Stimulated activated naive CD8-positive, alpha-beta T cell treated with anti-CD3 and anti-CD28 coated beads, Interleukin-15, Interleukin-2, amounts not matched to agents 100 U/mL and 50 U/mL, for 24 hours (primary cell): ENCODE data around the gene TEAD4.

Experiments
- ATAC-seq: fragments of 150-1000 bp; cut with Tn5 transposase; one replicate; pipeline ENCODE4 v1.10.0; 2021
- DNase-seq: peaks from one replicate; pipeline ENCODE4 v3.0.0; 2021

The TEAD4 gene

GRCh38 chr12:3032770-3033538 lies 73.8 kb downstream of the TEAD4 start:
- ATAC-seq, result no peak
- no peak for DNase-seq

GRCh38 chr12:3033539-3033867 lies 74.3 kb downstream of the TEAD4 start:
- ATAC-seq (no peak), DNase-seq (no peak)

- DNase-seq, result peak; percentile 61
Measured at GRCh38 chr12:3034067-3034750, 75.0 kb downstream of the TEAD4 start.

GRCh38 chr12:3035171-3035570 lies 76.0 kb downstream of the TEAD4 start:
- ATAC-seq (no peak), DNase-seq (no peak)

More at GRCh38 chr12:3034067-3034750, 75.0 kb downstream of the TEAD4 start:
- ATAC-seq, result peak; percentile 65

- DNase-seq (no peak), ATAC-seq (no peak)
Measured at GRCh38 chr12:3035815-3036702, 76.9 kb downstream of the TEAD4 start.

GRCh38 chr12:3036901-3037600 lies 77.9 kb downstream of the TEAD4 start:
- no peak for DNase-seq
- no peak for ATAC-seq

GRCh38 chr12:3038166-3038565 lies 79.0 kb downstream of the TEAD4 start:
- no peak for DNase-seq
- no peak for ATAC-seq

GRCh38 chr12:3038926-3039510 lies 79.8 kb downstream of the TEAD4 start:
- DNase-seq (no peak), ATAC-seq (no peak)

GRCh38 chr12:3040026-3040656 lies 80.9 kb downstream of the TEAD4 start:
- ATAC-seq, result no peak

GRCh38 chr12:3040663-3041544 lies 81.7 kb downstream of the TEAD4 start:
- DNase-seq (no peak), ATAC-seq (no peak)

More at GRCh38 chr12:3040026-3040656, 80.9 kb downstream of the TEAD4 start:
- DNase-seq, result no peak

GRCh38 chr12:3041558-3042164 lies 82.5 kb downstream of the TEAD4 start:
- peak; percentile 66 for DNase-seq

GRCh38 chr12:3042394-3042793 lies 83.2 kb downstream of the TEAD4 start:
- DNase-seq (peak; percentile 17), ATAC-seq (no peak)

More at GRCh38 chr12:3041558-3042164, 82.5 kb downstream of the TEAD4 start:
- ATAC-seq, result peak; percentile 75

- no peak for ATAC-seq
- no peak for DNase-seq
Measured at GRCh38 chr12:3042826-3043225, 83.6 kb downstream of the TEAD4 start.

GRCh38 chr12:3043406-3043805 lies 84.2 kb downstream of the TEAD4 start:
- DNase-seq (no peak), ATAC-seq (no peak)

GRCh38 chr12:3044141-3044630 lies 85.0 kb downstream of the TEAD4 start:
- DNase-seq, result no peak
- ATAC-seq, result no peak

- ATAC-seq (no peak), DNase-seq (no peak)
Measured at GRCh38 chr12:3045494-3045893, 86.3 kb downstream of the TEAD4 start.

- ATAC-seq, result no peak
- DNase-seq, result no peak
Measured at GRCh38 chr12:3045989-3046388, 86.8 kb downstream of the TEAD4 start.

GRCh38 chr12:3046441-3047200 lies 87.4 kb downstream of the TEAD4 start:
- no peak for DNase-seq
- ATAC-seq, result no peak

- no peak for DNase-seq
- ATAC-seq, result no peak
Measured at GRCh38 chr12:3047961-3048360, 88.8 kb downstream of the TEAD4 start.
